Lower leg skin (tissue), 3 donors: ENCODE results near the gene PRSS12.

ENCODE experiments used
- POLR2A ChIP-seq, 2 donors: fragments of 450-650 bp; IDR thresholded peaks; one replicate each; pipeline ENCODE4 v1.6.1; 2016 to 2017; ENCODE audit warnings: antibody characterized with exemption in 2 of 2, mild to moderate bottlenecking in 1 of 2, moderate library complexity in 1 of 2
- TF ChIP-seq, protein P1 (sequence below), 3 donors: fragments of 450-650 bp; IDR thresholded peaks; one replicate each; pipeline ENCODE4 v1.5.1; 2016; ENCODE audit warnings: antibody characterized with exemption in 3 of 3, mild to moderate bottlenecking in 3 of 3, moderate library complexity in 2 of 3

DNA sequence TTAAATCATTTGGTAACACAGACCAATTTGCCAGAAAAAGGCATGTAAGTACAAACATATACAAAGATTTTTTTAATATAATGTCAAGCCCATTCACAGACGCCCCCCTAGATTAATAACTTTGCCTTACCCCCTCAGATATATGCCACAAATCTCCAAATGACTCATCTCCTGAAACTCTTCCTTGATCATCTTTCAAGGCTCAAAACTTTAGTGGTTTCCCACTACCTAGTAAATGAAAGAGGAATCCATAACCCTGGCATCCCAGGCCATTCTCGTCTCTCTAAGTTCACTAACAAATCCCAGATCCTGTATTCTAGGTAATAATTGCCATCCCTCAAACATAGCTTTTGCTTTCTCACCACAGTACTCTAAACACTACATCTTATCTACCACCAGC, 61.9 kb downstream of the PRSS12 start:
- TF ChIP-seq, protein P1, sequence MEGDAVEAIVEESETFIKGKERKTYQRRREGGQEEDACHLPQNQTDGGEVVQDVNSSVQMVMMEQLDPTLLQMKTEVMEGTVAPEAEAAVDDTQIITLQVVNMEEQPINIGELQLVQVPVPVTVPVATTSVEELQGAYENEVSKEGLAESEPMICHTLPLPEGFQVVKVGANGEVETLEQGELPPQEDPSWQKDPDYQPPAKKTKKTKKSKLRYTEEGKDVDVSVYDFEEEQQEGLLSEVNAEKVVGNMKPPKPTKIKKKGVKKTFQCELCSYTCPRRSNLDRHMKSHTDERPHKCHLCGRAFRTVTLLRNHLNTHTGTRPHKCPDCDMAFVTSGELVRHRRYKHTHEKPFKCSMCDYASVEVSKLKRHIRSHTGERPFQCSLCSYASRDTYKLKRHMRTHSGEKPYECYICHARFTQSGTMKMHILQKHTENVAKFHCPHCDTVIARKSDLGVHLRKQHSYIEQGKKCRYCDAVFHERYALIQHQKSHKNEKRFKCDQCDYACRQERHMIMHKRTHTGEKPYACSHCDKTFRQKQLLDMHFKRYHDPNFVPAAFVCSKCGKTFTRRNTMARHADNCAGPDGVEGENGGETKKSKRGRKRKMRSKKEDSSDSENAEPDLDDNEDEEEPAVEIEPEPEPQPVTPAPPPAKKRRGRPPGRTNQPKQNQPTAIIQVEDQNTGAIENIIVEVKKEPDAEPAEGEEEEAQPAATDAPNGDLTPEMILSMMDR (IDR thresholded peaks at IDR 0.05), result no peak
- no peak for TF ChIP-seq POLR2A (IDR thresholded peaks at IDR 0.05)
